B cell (primary cell): ENCODE measurements around the gene UBA1. TPM values are rescaled to one million over a fixed set of nuclear protein-coding genes. Genes with fewer than 3 reads are reported as not detected.
A peak's percentile ranks its signal among the peaks of the same experiment; 100 is the strongest.

ENCODE experiments used
- ATAC-seq: fragments of 200-7000 bp; cut with Tn5 transposase; one replicate; pipeline ENCODE4 v1.10.0; 2021; ENCODE audit warnings: low read depth, mild to moderate bottlenecking, moderate number of reproducible peaks, moderate library complexity
- CTCF ChIA-PET: fragments of 350-600 bp; sonication (Branson Sonifier 250); formaldehyde crosslinking; loops from one replicate; lab custom pipeline; 2021; ENCODE audit warnings: antibody characterized with exemption, inconsistent platforms; lab: Charles Lee
- POLR2A ChIA-PET: fragments of 350-600 bp; sonication (Branson Sonifier 250); formaldehyde crosslinking; loops from one replicate; lab custom pipeline; 2021; ENCODE audit warnings: antibody characterized with exemption; lab: Charles Lee
- DNase-seq: peaks from one replicate; pipeline ENCODE4 v3.0.0; 2013
- H2AFZ ChIP-seq: 2 replicates; pipeline ENCODE4 v1.6.1; 2012; ENCODE audit warnings: mild to moderate bottlenecking, low read depth, low read length; ENCODE audit not compliant: insufficient read depth, poor library complexity, severe bottlenecking
- H3K27ac ChIP-seq, 2 donors: 1 replicate in 1 of 2; 2 replicates in 1 of 2; pipeline ENCODE4 v1.5.1; 2012 to 2013; ENCODE audit warnings: low read length in 2 of 2, mild to moderate bottlenecking in 2 of 2, moderate library complexity in 1 of 2
- H3K27me3 ChIP-seq, 4 experiments: fragments of 200-600 bp in 1 of 4; sonication (generic) in 1 of 4; replicated peaks in 1 of 4; 1 replicate in 2 of 4; 2 replicates in 2 of 4; pipeline versions ENCODE4 v1.6.1 to v1.7.0; 2013 to 2016; ENCODE audit warnings: low read length in 3 of 4, mild to moderate bottlenecking in 2 of 4, mixed read lengths in 1 of 4, moderate library complexity in 1 of 4; ENCODE audit not compliant: insufficient read depth in 4 of 4, control insufficient read depth in 3 of 4; ENCODE audit errors: control extremely low read depth in 1 of 4
- H3K36me3 ChIP-seq, 2 experiments: replicated peaks in 1 of 2; 1 replicate in 1 of 2; 2 replicates in 1 of 2; pipeline versions ENCODE4 v1.6.1 to v1.7.1; 2013; ENCODE audit warnings: low read length in 1 of 2; ENCODE audit not compliant: insufficient read depth in 2 of 2, control insufficient read depth in 1 of 2; ENCODE audit errors: control extremely low read depth in 1 of 2, extremely low read depth in 1 of 2
- H3K4me1 ChIP-seq, 2 donors: fragments of 200-600 bp in 1 of 2; sonication (generic) in 1 of 2; 1 replicate in 1 of 2; 2 replicates in 1 of 2; pipeline versions ENCODE4 v1.5.1 to v1.6.1; 2013 to 2017; ENCODE audit warnings: low read length in 2 of 2; ENCODE audit not compliant: control insufficient read depth in 2 of 2, insufficient read depth in 2 of 2
- H3K4me2 ChIP-seq: replicated peaks from 2 replicates; pipeline ENCODE3; 2012; ENCODE audit warnings: mild to moderate bottlenecking, low read depth, low read length; ENCODE audit not compliant: poor library complexity, severe bottlenecking
- H3K4me3 ChIP-seq, 5 experiments: fragments of 200-600 bp in 1 of 5; sonication (generic) in 1 of 5; 1 replicate in 3 of 5; 2 replicates in 2 of 5; pipeline versions ENCODE4 v1.5.1 to v1.7.0; 2011 to 2016; ENCODE audit warnings: low read length in 4 of 5, mild to moderate bottlenecking in 4 of 5, low read depth in 2 of 5, control low read depth in 1 of 5, moderate library complexity in 1 of 5; ENCODE audit not compliant: insufficient read depth in 1 of 5; ENCODE audit errors: control extremely low read depth in 1 of 5, extremely low read depth in 1 of 5
- H3K79me2 ChIP-seq: fragments of 200-600 bp; sonication (generic); one replicate; pipeline ENCODE4 v1.6.0; 2016; ENCODE audit warnings: low read length; ENCODE audit not compliant: control insufficient read depth, insufficient read depth
- H3K9ac ChIP-seq: fragments of 200-600 bp; sonication (generic); 2 replicates; pipeline ENCODE4 v1.6.1; 2017; ENCODE audit warnings: mild to moderate bottlenecking, low read length, moderate library complexity
- H3K9me3 ChIP-seq, 3 donors: one replicate each; pipeline versions ENCODE4 v1.6.1 to v1.7.1; 2013; ENCODE audit warnings: low read length in 2 of 3; ENCODE audit not compliant: control insufficient read depth in 2 of 3, insufficient read depth in 1 of 3; ENCODE audit errors: control extremely low read depth in 1 of 3
- H4K20me1 ChIP-seq: 2 replicates; pipeline ENCODE4 v1.6.0; 2012; ENCODE audit warnings: mild to moderate bottlenecking, low read length; ENCODE audit not compliant: insufficient read depth, control insufficient read depth, poor library complexity, severe bottlenecking
- H3K27ac Mint-ChIP-seq: one replicate; pipeline ENCODE4 v1.8.0; 2021; ENCODE audit warnings: mixed read lengths
- H3K27me3 Mint-ChIP-seq: one replicate; pipeline ENCODE4 v1.8.0; 2021; ENCODE audit warnings: mixed read lengths
- H3K4me1 Mint-ChIP-seq: one replicate; pipeline ENCODE4 v1.8.0; 2021; ENCODE audit warnings: mixed read lengths
- H3K4me3 Mint-ChIP-seq: one replicate; pipeline ENCODE4 v1.8.0; 2021; ENCODE audit warnings: mixed read lengths
- H3K9me3 Mint-ChIP-seq: one replicate; pipeline ENCODE4 v1.8.0; 2022; ENCODE audit warnings: mixed read lengths; ENCODE audit not compliant: insufficient read depth
- EZH2 ChIP-seq: IDR thresholded peaks from 2 replicates; pipeline ENCODE4 v1.6.1; 2012; ENCODE audit warnings: borderline replicate concordance, low read depth, mild to moderate bottlenecking, moderate library complexity, low read length; ENCODE audit not compliant: insufficient read depth, poor library complexity, severe bottlenecking
- WGBS: methylation state at CpG from one replicate; pipeline ENCODE4 v1.1.5; 2013; ENCODE audit warnings: missing lambda C conversion rate; ENCODE audit not compliant: insufficient coverage; 5-methylcytosine and 5-hydroxymethylcytosine counted together
- intact Hi-C: fragments of 100-400 bp; cut with micrococcal nuclease; formaldehyde crosslinking; loops from one replicate; pipeline ENCODE4 v1.10.0; 2022
- polyA plus RNA-seq: library from polyadenylated mRNA; depleted of rRNA; stranded (reverse); fragments of >200 nt; gene quantifications from 2 replicates; pipeline ENCODE4 v1.2.3, GENCODE V29; 2012
- total RNA-seq, 2 donors: library from RNA; stranded (reverse); fragments of 120-200 nt in 1 of 2; gene quantifications; 1 replicate in 1 of 2; 2 replicates in 1 of 2; pipeline versions ENCODE4 v1.2.3 to v1.2.4, GENCODE V29; 2013 to 2022
- TF ChIP-seq, protein P1 (sequence below): fragments of 200-600 bp; IDR thresholded peaks from one replicate; pipeline ENCODE4 v1.8.0; 2022; ENCODE audit warnings: antibody characterized with exemption, mild to moderate bottlenecking

UBA1 gene
- total and polyA plus RNA-seq, 2 donors (not counting 1 experiment from before 2014, with no cell fraction given), result 166 to 211 TPM

DNA sequence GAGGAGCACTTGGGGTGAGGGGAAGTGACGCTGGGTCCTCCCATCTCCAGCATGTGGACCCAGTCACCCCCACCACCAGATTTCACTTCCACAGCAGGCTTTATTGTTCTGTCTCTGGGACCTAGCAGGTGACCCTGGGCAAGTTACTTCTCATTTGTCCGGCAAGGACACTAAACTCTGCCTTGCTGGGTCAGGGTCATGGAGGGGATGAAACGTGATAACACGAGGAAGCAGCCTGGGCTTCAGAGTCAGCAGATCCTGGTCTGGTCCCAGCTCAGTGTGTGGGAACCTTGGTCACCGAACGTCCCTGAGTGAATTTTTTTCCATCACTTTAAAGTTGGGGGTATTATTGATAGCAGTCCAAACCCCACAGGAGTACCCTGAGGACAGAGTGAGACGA is 3.9 kb downstream of the UBA1 start:
- no peak overlapping the region for H3K9ac ChIP-seq
- H3K4me1 ChIP-seq, result peaks cover 44% of the 10 kb centered on the region in 2 donors
- peaks cover 57% of the 10 kb centered on the region for H4K20me1 ChIP-seq
- no peaks in the 10 kb centered on the region for H3K27me3 ChIP-seq
- H3K4me3 ChIP-seq, result no peak overlapping the region
- intact Hi-C loops, result no loop called here
- H3K9me3 ChIP-seq, result no peaks in the 10 kb centered on the region
- ATAC-seq (no peak), DNase-seq (no peak)
- Mint-ChIP-seq H3K4me3 (peak overlapping the region; percentile 52), H3K27ac (no peak overlapping the region), H3K4me1 (peaks cover 49% of the 10 kb centered on the region), H3K27me3 (no peaks in the 10 kb centered on the region), H3K9me3 (no peaks in the 10 kb centered on the region)
- CTCF ChIA-PET, result interaction anchor here (1.0 kb wide), 1 partner anchor 187 kb away, joined by 3 read pairs; no protein-coding TSS in a partner anchor
- TF ChIP-seq, protein P1, sequence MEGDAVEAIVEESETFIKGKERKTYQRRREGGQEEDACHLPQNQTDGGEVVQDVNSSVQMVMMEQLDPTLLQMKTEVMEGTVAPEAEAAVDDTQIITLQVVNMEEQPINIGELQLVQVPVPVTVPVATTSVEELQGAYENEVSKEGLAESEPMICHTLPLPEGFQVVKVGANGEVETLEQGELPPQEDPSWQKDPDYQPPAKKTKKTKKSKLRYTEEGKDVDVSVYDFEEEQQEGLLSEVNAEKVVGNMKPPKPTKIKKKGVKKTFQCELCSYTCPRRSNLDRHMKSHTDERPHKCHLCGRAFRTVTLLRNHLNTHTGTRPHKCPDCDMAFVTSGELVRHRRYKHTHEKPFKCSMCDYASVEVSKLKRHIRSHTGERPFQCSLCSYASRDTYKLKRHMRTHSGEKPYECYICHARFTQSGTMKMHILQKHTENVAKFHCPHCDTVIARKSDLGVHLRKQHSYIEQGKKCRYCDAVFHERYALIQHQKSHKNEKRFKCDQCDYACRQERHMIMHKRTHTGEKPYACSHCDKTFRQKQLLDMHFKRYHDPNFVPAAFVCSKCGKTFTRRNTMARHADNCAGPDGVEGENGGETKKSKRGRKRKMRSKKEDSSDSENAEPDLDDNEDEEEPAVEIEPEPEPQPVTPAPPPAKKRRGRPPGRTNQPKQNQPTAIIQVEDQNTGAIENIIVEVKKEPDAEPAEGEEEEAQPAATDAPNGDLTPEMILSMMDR, result no peak
- TF ChIP-seq EZH2, result no peak
- no peak overlapping the region for H2AFZ ChIP-seq
- H3K4me2 ChIP-seq, result peak overlapping the region; percentile 80
- WGBS, result 100% methylated on average over 2 of the region's 7 CpGs
- POLR2A ChIA-PET, result interaction anchor here (0.5 kb wide), 1 partner anchor 83 kb away, joined by 3 read pairs; no protein-coding TSS in a partner anchor
- no peak overlapping the region for H3K27ac ChIP-seq
- peaks cover 0 to 51% of the 10 kb centered on the region in 2 experiments for H3K36me3 ChIP-seq
- peaks cover 72% of the 10 kb centered on the region for H3K79me2 ChIP-seq

DNA sequence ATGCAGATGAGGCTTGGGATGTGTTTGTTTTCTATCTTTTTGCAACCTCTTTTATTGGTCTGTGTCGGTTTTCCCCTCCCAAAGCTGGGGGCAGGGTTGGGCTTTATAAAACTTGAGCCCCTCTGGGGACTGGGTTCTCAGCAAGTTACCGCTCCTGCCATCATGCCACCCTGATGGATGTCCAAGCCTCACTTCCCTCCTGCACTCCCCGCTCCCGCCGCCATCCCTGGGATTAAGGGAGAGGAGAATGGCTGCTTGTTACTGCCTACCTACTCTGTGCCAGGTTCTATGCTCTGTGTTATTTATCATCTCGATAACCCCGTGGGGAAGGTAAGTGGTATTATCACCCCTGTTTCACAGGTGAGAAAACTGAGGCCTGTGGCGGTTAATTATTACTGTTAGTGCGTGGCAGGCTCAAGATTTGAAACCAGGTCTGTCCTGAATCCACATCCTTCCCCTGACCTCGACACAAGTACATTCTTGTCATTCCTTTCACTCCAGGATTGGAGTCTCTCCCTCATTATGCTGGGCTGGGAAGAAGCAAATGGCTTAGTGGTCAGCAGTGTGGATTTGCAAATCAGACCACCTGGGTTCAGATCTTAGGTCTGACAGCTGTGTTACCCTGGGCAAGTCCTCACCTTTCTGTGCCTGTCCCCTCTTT is 4.5 kb downstream of the UBA1 start:
- no peak overlapping the region for H3K27ac ChIP-seq
- H4K20me1 ChIP-seq, result peaks cover 58% of the 10 kb centered on the region
- TF ChIP-seq, protein P1, result no peak
- TF ChIP-seq EZH2, result no peak
- Mint-ChIP-seq H3K27ac (no peak overlapping the region), H3K4me1 (peaks cover 43% of the 10 kb centered on the region), H3K4me3 (no peak overlapping the region), H3K9me3 (no peaks in the 10 kb centered on the region), H3K27me3 (no peaks in the 10 kb centered on the region)
- DNase-seq (no peak), ATAC-seq (no peak)
- CTCF ChIA-PET, result no interaction called here
- POLR2A ChIA-PET, result interaction anchor here (0.5 kb wide), 1 partner anchor 83 kb away, joined by 3 read pairs; no protein-coding TSS in a partner anchor
- no peak overlapping the region for H3K4me2 ChIP-seq
- H3K4me3 ChIP-seq, result no peak overlapping the region
- peaks cover 37 to 39% of the 10 kb centered on the region in 2 donors for H3K4me1 ChIP-seq
- intact Hi-C loops, result no loop called here
- H3K9me3 ChIP-seq, result no peaks in the 10 kb centered on the region
- WGBS, result 100% methylated on average over 1 of the region's 10 CpGs
- peaks cover 68% of the 10 kb centered on the region for H3K79me2 ChIP-seq
- H3K27me3 ChIP-seq, result no peaks in the 10 kb centered on the region
- H3K36me3 ChIP-seq, result peaks cover 0 to 57% of the 10 kb centered on the region in 2 experiments
- H3K9ac ChIP-seq, result no peak overlapping the region
- H2AFZ ChIP-seq, result no peak overlapping the region
